GM18520 (cell line): Measurements from ENCODE around the gene LYPD6B.

Source experiments
- ATAC-seq: cut with Tn5 transposase; IDR thresholded peaks from one replicate; pipeline ENCODE4 v1.9.1; 2021; ENCODE audit not compliant: unreplicated experiment

LYPD6B gene

DNA sequence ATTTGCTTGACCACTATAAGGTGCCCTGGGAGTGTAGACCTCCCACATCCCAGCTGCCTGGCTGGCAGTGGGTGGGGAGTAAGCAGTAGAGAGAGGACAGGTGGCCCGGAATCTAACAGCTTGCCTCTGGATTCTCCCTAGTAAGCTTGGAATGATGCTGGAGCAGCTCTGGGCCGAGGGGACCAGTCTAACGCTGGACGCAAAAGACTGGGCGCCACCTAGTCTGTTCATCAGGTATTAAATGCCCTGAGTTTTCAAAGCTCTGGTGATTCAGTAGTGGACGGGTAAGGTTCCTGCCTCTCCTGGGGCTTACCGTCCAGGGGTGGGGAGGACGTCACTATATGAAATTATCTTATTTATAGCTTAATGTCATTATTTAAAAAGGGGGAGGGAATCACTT, 648 bp upstream of the LYPD6B start:
- ATAC-seq: no peak

DNA sequence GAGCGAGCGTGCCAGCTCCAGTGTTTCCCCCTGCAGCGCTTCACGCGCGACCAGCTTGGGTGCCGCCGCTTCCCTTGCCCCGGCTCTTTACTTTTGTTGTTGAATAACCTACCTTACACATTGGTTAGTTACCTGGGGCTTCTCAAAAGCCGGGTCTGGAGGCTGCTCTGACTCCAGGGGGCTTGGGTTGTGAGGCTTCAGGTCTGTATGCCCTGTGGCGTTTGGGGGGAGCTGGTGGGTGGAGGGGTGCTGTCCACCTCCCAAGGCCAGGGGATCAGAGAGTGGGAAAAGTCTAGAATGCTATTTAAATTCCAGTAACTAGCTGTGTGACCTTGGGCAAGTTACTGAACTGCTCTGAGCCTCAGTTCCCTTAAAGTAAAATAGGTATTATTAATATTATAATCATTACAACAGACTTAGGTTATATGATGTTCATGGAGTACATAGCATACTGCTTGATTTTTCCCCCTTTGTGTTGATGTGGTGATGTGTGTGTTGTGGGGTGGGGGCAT, 770 bp downstream of the LYPD6B start:
- ATAC-seq: no peak

- ATAC-seq: no peak
Measured at GRCh38 chr2:149040451-149040850, 2.0 kb downstream of the LYPD6B start.

DNA sequence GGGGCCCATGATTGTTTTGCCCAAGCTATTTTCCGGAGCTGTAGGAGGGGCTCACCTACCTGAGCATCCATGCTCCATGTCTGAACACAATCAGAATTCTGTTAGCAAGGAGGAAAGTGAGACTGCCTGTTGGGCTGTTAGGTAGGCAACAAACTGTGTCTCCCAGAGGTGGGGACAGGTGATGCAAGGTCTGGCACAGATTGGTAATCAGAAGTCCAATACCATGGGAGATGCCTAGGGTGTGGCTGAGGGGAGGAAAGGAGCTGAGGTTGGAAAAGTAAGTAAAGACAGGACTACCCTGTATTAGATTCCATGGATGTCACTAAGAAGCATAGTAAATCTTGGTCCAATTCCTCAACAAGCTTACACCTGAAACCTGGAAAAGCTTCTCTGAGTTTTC, 3.0 kb downstream of the LYPD6B start:
- no peak for ATAC-seq

GRCh38 chr2:149042881-149043280, 4.4 kb downstream of the LYPD6B start:
- no peak for ATAC-seq

- no peak for ATAC-seq
Measured at GRCh38 chr2:149044500-149044899, 6.0 kb downstream of the LYPD6B start.

DNA sequence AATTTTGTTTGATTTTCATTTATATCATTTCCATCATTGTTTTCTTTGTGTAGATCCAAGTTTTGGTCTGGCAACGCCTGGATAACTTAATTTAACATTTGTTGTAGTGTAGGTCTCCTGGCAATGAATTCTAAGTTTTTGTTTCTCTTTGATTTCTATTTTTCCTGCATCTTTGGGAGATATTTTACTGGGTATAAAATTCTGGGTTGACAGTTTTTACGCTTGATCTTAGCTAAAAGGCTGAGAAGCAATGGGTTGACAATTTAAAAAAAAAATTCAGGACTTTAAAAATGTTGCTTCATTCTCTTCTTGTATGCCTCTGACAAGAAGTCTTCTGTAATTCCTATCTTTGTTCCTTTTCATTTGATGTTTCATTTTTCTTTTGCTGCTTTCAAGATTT, 8.6 kb downstream of the LYPD6B start:
- no peak for ATAC-seq

- ATAC-seq: no peak
Measured at GRCh38 chr2:149049142-149049541, 10.6 kb downstream of the LYPD6B start.

- peak; percentile 82 for ATAC-seq
Measured at GRCh38 chr2:149050188-149050587, 11.7 kb downstream of the LYPD6B start.

- ATAC-seq: no peak
Measured at GRCh38 chr2:149055751-149056150, 17.3 kb downstream of the LYPD6B start.

DNA sequence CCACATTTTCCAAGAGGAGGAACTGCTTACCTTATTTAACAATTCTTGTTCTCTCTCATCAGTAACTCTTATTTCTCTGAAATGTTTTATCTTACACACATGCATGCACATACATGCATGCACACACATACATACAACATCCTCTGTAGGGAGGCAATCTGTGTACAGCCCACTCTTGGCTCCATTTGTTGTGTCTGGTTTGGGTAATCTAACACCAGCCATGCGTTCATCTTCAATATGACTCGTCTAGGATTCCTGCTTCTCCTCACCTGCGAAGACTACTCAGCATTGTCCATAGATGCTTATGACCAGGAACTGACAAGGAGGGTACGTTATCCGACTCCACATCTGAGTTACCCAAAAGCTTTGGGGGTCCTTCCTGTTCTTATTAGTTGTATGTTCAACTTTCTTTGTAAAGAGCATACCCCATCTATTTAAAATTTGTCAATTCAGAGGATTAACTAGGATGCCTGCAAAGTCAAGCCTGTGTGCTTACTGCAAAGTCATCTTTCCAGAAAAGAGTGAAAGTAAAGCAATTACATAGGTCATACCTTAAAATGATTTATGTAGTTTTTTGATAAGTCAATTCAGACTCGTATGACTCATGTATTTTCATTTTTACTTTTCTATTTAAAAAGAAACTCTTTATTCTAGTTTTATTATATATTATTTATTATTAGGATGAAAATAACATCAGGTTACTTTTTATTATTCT, 18.2 kb downstream of the LYPD6B start:
- no peak for ATAC-seq

GRCh38 chr2:149057401-149057800, 18.9 kb downstream of the LYPD6B start:
- no peak for ATAC-seq

GRCh38 chr2:149058936-149059335, 20.4 kb downstream of the LYPD6B start:
- no peak for ATAC-seq

- no peak for ATAC-seq
Measured at GRCh38 chr2:149059822-149060221, 21.3 kb downstream of the LYPD6B start.

DNA sequence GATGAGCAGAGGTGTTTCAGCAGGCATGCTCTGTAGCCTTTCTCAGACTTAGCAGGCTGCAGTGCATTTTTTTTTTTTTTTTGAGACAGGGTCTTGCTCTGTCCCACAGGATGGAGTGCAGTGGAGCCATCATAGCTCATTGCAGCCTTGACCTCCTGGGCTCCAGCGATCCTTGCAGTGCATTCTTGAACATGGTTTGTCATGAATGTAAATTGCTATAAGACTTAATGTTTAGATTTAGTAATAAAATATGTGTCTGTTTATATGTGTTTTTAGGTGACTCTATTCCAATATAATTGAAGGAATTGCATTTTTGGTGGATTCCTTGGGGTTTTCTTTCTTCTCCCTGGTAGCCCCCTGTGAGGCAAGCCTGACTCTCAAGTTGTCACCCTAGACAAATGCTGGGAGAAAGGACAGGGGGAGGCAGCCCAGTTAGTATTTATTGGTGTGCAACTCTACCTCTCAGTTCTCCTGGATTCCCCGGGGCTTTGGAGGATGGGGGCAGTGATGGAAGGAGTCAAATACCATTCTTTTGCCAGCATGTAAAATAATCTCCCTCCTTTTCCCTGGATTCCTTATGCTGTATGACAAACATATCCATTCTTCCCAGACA, 22.7 kb downstream of the LYPD6B start:
- no peak for ATAC-seq

DNA sequence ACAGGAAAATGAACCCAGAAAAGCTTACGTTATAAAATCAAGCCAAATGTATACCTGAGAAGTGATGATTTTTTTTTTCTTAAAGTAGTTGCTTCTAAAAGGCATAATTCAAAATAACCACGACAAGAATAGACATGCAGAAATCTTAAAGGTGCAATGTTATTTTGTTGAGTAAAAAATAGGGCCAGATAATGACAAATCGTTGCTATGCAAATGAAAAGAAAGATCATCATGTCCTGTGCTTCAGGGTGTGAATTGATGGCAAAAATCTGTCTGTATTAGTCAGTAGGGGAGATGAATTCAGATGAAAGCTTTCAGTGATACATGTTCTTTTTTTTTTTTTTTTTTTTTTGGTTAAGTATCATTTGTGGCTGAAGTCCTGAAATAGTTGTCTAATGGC, 24.0 kb downstream of the LYPD6B start:
- ATAC-seq: no peak

GRCh38 chr2:149063177-149063576, 24.7 kb downstream of the LYPD6B start:
- no peak for ATAC-seq

- no peak for ATAC-seq
Measured at GRCh38 chr2:149064365-149064841, 25.9 kb downstream of the LYPD6B start.

DNA sequence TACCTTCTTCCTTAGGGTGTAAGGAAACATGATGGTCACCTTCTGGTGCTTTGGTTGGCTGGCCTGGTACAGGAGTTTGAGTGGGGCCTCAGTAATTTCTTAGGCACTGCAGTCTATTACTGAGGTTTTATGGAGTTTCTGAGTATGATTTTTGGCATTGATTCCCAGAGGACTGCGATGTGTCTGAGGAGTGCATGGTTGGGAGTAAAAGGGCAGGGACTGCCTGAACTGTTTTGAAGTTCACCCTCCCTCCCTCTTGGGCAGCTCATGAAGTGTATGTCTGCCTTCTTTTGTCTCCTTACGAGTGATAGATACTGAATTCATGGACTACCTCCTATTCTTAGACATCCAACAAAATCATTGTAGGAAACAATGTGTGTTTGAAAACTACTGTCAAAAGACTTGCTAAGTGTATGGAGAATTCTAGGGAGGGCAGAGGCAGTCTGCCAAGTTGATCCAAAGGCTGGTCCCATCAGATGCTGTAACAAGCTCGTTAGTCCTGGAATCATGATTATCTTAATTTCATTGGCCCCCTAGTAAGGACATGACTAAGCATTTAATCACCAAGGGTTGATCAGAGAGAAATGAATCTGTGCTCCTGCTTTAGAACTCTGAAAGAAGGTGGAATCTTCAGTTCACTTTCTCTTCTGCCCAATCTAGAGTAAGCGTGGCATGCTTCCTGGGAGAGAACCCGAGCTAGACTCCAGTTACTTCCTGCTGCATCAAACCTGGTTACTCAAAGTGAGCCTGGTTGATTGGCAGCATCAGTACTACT, 26.5 kb downstream of the LYPD6B start:
- no peak for ATAC-seq

DNA sequence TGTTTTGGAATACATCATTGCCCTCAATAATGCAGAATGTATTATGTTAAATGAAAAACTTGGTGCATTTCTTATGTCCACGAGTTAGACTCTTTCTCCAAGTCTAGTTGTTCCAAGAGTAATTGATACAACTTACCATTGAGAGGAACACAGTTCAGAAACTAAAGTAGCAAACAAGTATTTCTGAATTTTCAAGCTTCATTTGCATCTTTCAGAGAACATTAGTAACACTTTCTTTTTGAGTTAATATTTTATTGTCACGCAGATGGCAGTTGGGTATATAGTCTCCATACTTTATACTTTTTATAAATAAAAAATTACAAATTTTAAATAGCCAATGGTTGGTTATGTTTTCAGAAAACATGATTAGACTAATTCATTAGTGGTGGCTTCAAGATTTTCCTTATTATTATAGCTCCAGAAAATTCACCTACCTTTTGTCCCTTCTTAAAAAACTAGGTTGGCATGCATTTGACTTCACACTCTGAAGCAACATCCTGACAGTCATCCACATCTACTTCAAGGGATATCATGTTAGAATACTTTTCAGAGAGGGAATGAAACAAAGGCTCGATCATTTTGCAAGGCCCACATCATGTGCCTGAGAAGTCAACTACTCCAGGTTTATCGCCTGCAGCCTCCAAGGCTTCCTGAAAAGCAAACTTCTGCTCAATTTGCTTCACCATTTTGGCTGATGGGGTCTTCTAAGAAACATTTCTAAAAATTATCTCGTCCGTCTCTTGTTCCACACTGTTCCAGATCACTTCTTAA, 29.9 kb downstream of the LYPD6B start:
- ATAC-seq: no peak
